Prostate gland (tissue), 2 donors: ENCODE measurements around the gene MTA1. TPM values are rescaled to one million over a fixed set of nuclear protein-coding genes. Genes with fewer than 3 reads are reported as not detected.

ENCODE experiments used
- DNase-seq: peaks from one replicate; pipeline ENCODE4 v3.0.0-alpha.2; 2019; ENCODE audit warnings: low spot score
- H3K27ac ChIP-seq, 2 donors: fragments of 200-600 bp; sonication (generic); 2 replicates each; pipeline ENCODE4 v1.5.1; 2017 to 2019
- H3K27me3 ChIP-seq: fragments of 200-600 bp; sonication (generic); replicated peaks from 2 replicates; pipeline ENCODE4 v1.5.1; 2019; ENCODE audit not compliant: insufficient read depth
- H3K36me3 ChIP-seq, 2 donors: fragments of 200-600 bp; sonication (generic); 1 replicate in 1 of 2; 2 replicates in 1 of 2; pipeline versions ENCODE4 v1.5.1 to v1.8.1; 2017 to 2019
- H3K4me1 ChIP-seq: fragments of 200-600 bp; sonication (generic); replicated peaks from 2 replicates; pipeline ENCODE4 v1.5.1; 2019
- H3K4me3 ChIP-seq, 2 donors: fragments of 200-600 bp; sonication (generic); 2 replicates each; pipeline ENCODE4 v1.5.1; 2017 to 2019
- H3K9me3 ChIP-seq: fragments of 200-600 bp; sonication (generic); 2 replicates; pipeline ENCODE4 v1.5.1; 2017
- POLR2A ChIP-seq: fragments of 450-650 bp; IDR thresholded peaks from one replicate; pipeline ENCODE4 v1.6.1; 2016; ENCODE audit warnings: antibody characterized with exemption, mild to moderate bottlenecking
- POLR2AphosphoS5 ChIP-seq: sonication (generic); formaldehyde crosslinking; IDR thresholded peaks from one replicate; pipeline ENCODE4 v1.6.1; 2017; ENCODE audit warnings: antibody characterized with exemption
- WGBS: methylation state at CpG from one replicate; pipeline ENCODE4 v1.1.5; 2018; 5-methylcytosine and 5-hydroxymethylcytosine counted together
- intact Hi-C: fragments of 100-400 bp; cut with DNase I; formaldehyde crosslinking; loops from one replicate; pipeline ENCODE4 v1.14.2; 2022
- total RNA-seq, 2 donors: library from RNA; depleted of rRNA; stranded (reverse); fragments of >200 nt; gene quantifications; one replicate each; pipeline ENCODE4 v1.1.0, GENCODE V29; 2016
- TF ChIP-seq, protein P1 (sequence below), 4 experiments: fragments of 200-600 bp in 2 of 4; fragments of 450-650 bp in 2 of 4; sonication (generic) in 2 of 4; IDR thresholded peaks; 1 replicate in 3 of 4; 2 replicates in 1 of 4; pipeline ENCODE4 v1.5.1; 2016 to 2019; ENCODE audit warnings: antibody characterized with exemption in 4 of 4, mild to moderate bottlenecking in 2 of 4, moderate library complexity in 2 of 4

MTA1 gene
- total RNA-seq, 2 donors from 2014 or later: 58.9 to 155 TPM

DNA sequence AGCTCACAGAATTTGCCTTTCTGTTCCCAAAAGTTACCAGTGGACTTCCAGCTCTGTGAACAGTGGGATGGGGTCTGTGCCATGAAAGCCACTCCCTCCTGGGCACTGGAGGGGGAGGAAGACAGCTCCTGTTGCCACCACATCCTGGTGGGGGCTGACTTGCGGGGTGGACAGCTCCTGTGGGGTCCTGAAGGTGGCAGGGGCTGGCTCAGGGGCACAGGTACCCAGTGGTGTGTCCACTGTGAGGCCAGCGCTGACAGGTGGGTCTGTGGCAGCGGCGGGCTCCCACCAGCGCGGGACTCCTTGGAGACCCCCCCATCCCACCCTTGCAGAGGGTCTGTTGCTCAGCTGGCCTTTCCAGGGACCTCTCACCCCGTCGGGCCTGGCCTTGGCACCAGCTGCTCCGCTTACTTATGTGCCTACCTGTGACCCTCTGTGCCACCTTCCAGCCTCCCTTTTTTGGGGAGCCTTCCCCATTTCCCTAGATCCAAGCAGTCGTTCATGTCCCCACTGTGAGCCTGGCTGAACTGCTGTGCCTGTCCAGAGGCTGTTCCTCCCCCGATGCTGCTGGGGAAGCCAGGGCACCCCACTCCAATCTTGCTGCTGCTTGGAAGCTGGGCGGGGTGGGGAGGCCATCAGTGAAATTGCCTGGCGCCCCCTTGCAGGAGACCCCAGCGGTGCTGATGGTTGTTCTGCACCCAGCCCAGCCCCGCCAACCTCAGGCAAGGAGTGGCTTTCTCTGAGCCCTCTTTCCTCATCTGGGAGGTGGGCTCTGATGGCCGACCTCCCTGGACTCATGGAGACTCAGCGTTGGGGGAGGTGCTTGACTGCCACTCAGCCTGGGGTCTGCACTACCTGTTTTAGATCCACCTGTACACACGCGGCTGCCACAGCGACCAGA, 73.6 kb downstream of the MTA1 start:
- intact Hi-C loops: loop anchor here (5.0 kb wide), 1 partner anchor 46 kb away; no protein-coding TSS in a partner anchor
- TF ChIP-seq POLR2AphosphoS5 (no peak), POLR2A (no peak)
- TF ChIP-seq, protein P1, sequence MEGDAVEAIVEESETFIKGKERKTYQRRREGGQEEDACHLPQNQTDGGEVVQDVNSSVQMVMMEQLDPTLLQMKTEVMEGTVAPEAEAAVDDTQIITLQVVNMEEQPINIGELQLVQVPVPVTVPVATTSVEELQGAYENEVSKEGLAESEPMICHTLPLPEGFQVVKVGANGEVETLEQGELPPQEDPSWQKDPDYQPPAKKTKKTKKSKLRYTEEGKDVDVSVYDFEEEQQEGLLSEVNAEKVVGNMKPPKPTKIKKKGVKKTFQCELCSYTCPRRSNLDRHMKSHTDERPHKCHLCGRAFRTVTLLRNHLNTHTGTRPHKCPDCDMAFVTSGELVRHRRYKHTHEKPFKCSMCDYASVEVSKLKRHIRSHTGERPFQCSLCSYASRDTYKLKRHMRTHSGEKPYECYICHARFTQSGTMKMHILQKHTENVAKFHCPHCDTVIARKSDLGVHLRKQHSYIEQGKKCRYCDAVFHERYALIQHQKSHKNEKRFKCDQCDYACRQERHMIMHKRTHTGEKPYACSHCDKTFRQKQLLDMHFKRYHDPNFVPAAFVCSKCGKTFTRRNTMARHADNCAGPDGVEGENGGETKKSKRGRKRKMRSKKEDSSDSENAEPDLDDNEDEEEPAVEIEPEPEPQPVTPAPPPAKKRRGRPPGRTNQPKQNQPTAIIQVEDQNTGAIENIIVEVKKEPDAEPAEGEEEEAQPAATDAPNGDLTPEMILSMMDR (IDR thresholded peaks at IDR 0.05): no peak
- Histone ChIP-seq H3K27ac (no peak overlapping the region), H3K27me3 (no peaks in the 10 kb centered on the region), H3K4me1 (peaks cover 4% of the 10 kb centered on the region), H3K9me3 (no peaks in the 10 kb centered on the region), H3K36me3 (no peaks in the 10 kb centered on the region), H3K4me3 (no peak overlapping the region)
- DNase-seq: no peak
- 89% methylated on average over 20 of the region's 20 CpGs for WGBS

DNA sequence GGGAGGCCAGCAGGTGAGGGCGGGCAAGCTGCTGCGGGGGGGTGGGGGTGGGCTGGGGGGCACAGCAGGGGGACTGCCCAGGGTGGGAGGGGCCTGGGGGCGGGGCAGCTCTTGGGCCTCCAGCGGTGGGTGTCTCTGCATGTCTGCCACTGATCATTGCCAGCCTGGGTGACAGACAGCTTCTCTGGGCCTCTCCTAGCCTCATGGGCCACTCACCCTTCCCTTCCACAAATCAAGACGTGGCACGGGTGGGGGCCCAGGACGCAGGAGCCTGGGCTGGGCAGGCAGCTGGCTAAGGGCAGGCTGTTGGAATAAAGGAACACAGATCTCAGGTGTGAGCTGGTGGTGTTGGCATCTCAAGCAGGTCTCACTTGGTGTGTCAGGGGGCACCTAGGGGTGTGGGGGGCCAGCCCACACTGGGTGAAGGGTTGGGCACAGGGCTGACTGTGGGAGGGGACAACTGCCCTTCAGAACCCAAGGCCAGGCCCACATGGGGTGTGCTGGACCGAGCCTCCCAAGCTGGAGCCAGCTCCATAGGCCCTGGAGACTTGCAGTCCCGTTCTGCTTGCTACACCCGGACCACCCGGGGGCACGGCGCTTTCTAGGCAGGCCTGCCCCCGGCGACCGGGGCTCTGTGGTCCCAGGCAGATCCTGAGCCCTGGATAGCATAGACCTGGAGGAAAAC, 74.4 kb downstream of the MTA1 start:
- 94% methylated on average over 11 of the region's 16 CpGs for WGBS
- H3K36me3 ChIP-seq: no peaks in the 10 kb centered on the region
- intact Hi-C loops: loop anchor here (5.0 kb wide), 1 partner anchor 47 kb away; no protein-coding TSS in a partner anchor
- no peak overlapping the region for H3K4me3 ChIP-seq
- H3K27me3 ChIP-seq: no peaks in the 10 kb centered on the region
- no peaks in the 10 kb centered on the region for H3K9me3 ChIP-seq
- peaks cover 4% of the 10 kb centered on the region for H3K4me1 ChIP-seq
- TF ChIP-seq, protein P1 (IDR thresholded peaks at IDR 0.05): no peak
- no peak for TF ChIP-seq POLR2A
- H3K27ac ChIP-seq: no peak overlapping the region
- no peak for DNase-seq

DNA sequence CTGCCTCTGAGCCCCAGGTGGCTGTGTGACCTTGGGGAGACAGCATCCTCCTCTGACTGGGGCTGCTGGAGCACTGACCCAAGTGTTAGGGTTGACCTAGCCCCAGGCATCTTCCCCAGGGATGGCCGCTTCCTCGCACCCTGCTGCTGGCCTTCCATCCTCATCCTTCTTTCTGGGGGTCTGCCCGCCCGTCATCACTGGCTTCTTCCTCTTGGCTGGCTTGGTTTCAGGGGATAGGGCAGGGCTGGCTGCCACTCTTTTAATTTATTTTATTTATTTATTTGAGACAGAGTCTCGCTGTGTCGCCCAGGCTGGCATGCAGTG, 74.9 kb downstream of the MTA1 start:
- H3K4me3 ChIP-seq: no peak overlapping the region
- 90% methylated on average over 6 of the region's 6 CpGs for WGBS
- no peaks in the 10 kb centered on the region for H3K4me1 ChIP-seq
- H3K27ac ChIP-seq: no peak overlapping the region
- no peak for DNase-seq
- TF ChIP-seq POLR2AphosphoS5 (no peak), POLR2A (no peak)
- TF ChIP-seq, protein P1 (IDR thresholded peaks at IDR 0.05): no peak
- intact Hi-C loops: loop anchor here (5.0 kb wide), 1 partner anchor 47 kb away; no protein-coding TSS in a partner anchor
- no peaks in the 10 kb centered on the region for H3K36me3 ChIP-seq
- no peaks in the 10 kb centered on the region for H3K27me3 ChIP-seq
- H3K9me3 ChIP-seq: no peaks in the 10 kb centered on the region

DNA sequence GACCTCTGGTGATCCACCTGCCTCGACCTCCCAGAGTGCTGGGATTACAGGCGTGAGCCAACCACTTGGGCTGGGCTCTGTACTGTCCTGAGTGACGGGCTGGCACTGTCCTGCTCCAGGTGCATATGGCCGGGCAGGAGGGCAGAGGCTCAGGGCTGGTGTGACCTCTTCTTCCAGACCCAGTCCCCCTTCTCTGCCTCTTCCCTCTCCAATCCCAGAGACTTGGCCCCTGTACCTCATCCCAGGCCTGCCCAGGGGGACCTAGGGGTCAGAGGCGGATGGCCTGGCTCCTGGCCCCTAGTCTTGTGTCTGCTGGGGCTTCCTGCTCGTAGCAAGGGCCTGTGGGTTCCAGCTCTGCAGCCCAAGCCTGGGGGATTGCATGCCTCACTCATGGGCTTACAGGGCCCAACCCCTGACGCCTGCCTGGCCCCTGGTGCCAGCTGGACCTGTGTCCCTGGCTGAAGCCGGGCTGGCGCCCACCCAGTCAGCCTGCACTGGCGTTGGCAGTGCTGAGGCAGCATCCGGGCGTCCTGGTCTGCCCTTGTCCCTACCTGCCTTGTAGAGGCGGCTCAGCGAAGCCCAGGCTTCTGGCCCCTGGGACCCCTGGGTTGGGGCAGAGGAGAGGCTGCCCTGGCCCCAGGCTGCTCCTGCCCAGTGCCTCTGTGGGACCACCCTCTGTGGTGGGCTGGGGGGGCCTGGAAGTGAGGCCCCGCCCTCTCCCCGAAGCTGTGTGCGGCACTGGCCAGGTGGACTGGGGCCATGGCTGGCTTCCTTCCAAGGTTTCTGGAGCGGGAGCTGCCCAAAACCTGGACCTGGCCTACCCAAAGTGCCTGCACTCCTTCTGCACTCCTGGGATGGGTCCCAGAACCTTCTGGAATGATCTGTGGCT, 75.7 kb downstream of the MTA1 start:
- Histone ChIP-seq H3K27ac (peak overlapping the region in 1 of 2 donors; percentile 19), H3K9me3 (no peaks in the 10 kb centered on the region), H3K36me3 (no peaks in the 10 kb centered on the region), H3K27me3 (no peaks in the 10 kb centered on the region), H3K4me1 (no peaks in the 10 kb centered on the region), H3K4me3 (no peak overlapping the region)
- TF ChIP-seq, protein P1 (IDR thresholded peaks at IDR 0.05): no peak
- TF ChIP-seq POLR2AphosphoS5: peak; percentile 7
- peak; percentile 22 for DNase-seq
- intact Hi-C loops: no loop called here
- 64% methylated on average over 9 of the region's 18 CpGs for WGBS
